Esophagus muscularis mucosa (tissue), 4 donors: ENCODE results near the gene NYAP2.

Source experiments
- CTCF ChIP-seq, 3 experiments: fragments of 200-600 bp in 2 of 3; fragments of 450-650 bp in 1 of 3; sonication (generic) in 2 of 3; IDR thresholded peaks; one replicate each; pipeline ENCODE4 v1.5.1; 2017 to 2019; ENCODE audit warnings: antibody characterized with exemption in 3 of 3, mild to moderate bottlenecking in 2 of 3, moderate library complexity in 1 of 3
- EP300 ChIP-seq: sonication (generic); formaldehyde crosslinking; IDR thresholded peaks from one replicate; pipeline ENCODE4 v1.6.1; 2017; ENCODE audit warnings: antibody characterized with exemption
- POLR2A ChIP-seq: fragments of 450-650 bp; IDR thresholded peaks from one replicate; pipeline ENCODE4 v1.6.1; 2017; ENCODE audit warnings: antibody characterized with exemption, moderate library complexity, mild to moderate bottlenecking, low read depth
- POLR2AphosphoS5 ChIP-seq, 2 donors: sonication (generic); formaldehyde crosslinking; IDR thresholded peaks; one replicate each; pipeline ENCODE4 v1.6.1; 2017; ENCODE audit warnings: antibody characterized with exemption in 2 of 2

- no peak for TF ChIP-seq CTCF (IDR thresholded peaks at IDR 0.05)
- TF ChIP-seq EP300, result no peak
- no peak for TF ChIP-seq POLR2A
- no peak for TF ChIP-seq POLR2AphosphoS5 (IDR thresholded peaks at IDR 0.05)
These were observed 1.3 kb downstream of the NYAP2 start for GRCh38 chr2:225400546-225401400.
